ENCODE data around the gene NSUN6.
A peak's percentile ranks its signal among the peaks of the same experiment; 100 is the strongest.

NSUN6 gene, protein sequence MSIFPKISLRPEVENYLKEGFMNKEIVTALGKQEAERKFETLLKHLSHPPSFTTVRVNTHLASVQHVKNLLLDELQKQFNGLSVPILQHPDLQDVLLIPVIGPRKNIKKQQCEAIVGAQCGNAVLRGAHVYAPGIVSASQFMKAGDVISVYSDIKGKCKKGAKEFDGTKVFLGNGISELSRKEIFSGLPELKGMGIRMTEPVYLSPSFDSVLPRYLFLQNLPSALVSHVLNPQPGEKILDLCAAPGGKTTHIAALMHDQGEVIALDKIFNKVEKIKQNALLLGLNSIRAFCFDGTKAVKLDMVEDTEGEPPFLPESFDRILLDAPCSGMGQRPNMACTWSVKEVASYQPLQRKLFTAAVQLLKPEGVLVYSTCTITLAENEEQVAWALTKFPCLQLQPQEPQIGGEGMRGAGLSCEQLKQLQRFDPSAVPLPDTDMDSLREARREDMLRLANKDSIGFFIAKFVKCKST

DNA sequence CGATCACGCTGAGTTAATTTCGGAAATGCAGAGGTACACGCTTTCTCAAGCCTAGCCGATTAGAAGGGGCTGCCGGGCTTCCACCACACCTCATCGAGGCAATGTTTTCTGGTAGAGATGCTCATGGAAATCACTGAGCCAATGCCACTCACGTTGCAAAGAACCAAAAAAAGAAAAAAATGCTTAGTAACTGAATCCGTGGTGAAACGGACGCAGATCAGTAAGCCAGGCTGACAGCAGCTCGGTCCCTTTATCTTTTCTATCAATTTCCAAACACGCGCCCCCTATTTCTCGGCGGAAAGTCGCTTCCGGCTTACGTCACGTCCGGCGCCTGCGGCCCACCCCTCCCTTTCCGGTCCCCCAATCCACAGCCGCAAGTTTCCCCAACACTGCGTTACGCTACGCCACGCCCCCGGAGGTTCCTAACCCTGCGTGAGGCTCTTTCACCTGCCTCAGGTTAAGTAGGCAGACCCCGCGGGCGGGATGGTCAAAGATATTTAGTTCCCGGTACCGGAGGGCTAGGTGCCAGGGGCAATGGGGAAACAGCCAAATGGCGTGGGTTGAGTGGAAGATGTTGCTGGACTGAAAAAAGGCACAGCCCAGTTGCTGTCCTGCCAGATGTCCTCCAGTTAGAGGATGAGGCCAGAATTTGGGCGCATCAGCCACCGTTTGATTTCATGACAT lies at the start of gene NSUN6:
Gene NSUN6 (minus strand): TSS at position 264 of the 684 bp plus-strand sequence. CDS start 384 bp downstream, outside the sequence.
- intact Hi-C loops (cut with DNase I): no loop called here
- peak; percentile 85 to 96 (median 92) for DNase-seq

DNA sequence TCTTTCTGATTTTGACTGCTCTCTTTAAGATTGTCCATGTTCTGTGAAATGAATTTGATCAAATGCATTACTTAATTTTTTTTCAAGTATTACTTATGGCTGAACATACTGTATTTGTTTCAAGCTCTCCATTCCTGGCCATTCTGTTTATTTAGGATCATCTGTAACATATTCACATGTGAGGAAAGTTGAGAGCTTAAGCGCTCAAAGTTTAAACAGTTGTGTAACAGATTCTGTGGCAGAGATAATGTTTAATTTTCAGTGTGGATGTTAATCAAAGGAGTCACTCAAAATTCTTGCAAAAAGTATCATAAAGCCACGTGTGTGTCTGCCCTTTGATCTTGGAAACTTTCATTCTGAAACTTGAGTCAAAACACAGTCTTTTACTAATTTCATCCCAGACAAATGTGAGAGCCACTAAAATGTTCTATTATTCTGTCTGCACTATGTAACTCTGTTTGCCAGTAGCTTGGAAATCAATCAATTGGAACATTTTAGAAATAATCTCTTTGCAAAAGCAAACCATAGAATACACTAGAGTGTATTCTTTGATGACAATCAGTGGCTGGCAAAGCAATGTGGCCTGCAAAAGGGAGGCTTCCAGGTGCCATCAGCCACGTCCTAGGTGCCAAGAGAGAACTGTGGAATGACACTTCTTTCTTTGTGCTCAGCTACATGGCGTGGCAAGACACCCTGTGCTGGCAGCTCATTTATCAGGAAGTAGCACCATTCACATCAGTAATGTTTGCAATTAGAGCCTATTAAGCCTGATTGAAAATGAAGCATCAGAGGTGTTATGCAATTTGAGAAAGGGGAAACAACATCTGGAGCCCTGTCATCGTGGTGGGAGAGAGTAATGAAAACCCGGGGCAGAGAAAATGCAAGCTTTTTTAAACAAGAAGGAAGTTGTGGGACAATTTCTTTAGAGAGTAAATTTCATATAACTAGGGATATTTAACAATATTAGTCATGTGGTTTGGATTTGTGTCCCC lies 48.8 kb upstream of the NSUN6 start:
- DNase-seq: no peak
- intact Hi-C loops (cut with DNase I): no loop called here

DNA sequence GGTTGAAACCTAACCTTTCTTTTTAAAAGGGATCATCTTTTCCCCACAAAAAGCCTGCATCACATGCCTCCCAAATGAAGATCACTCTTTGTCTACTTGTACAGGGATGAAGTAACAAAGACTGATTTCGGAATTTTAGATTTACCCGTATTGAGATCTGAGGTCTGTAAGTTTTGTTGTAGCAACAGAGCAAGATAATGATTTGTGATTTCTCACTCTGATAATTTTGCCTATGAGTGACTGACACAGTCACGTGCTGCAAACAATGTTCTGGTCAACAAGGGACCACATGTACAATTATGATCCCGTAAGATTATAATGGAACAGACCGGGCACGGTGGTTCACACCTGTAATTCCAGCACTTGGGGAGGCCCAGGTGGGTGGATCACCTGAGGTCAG lies 39.2 kb upstream of the NSUN6 start:
- DNase-seq: no peak
- intact Hi-C loops (cut with DNase I): no loop called here

DNA sequence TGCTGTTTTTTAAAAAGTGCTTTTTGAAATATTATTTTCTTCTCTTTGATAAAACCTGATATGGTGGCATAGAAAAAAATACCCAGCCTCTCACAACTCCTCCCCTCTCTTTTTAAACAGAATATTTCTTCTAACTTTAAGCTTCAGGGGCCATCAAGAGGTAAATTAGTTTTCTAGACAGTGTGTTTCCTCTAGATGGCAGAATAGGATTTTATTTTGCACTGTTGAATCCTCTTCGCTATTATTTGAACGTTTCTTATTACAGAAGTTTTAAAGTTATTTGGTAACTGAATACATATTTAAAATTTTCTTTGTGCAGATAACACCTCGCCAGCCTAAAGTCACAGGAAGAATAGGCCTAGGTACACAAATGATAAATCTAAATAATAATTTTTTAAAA lies 38.1 kb upstream of the NSUN6 start:
- intact Hi-C loops (cut with DNase I): no loop called here
- DNase-seq: no peak

DNA sequence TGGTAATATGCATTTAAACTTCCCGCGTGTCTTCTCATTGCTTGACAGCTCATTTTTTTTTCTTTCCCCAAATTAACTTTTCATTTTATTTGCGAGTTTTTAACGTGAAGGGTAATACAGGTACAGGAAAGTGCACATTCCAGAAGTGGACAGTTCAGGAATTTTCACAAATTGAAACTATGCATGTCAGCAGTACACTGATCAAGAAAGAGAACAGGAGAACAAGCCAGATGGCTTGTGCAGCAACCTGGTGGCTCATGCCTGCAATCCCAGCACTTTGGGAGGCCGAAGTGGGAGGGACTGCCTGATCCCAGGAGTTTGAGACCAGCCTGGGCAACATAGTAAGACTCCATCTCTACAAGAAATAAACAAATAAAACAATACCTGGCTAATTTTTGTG lies 36.3 kb upstream of the NSUN6 start:
- intact Hi-C loops (cut with DNase I): no loop called here

DNA sequence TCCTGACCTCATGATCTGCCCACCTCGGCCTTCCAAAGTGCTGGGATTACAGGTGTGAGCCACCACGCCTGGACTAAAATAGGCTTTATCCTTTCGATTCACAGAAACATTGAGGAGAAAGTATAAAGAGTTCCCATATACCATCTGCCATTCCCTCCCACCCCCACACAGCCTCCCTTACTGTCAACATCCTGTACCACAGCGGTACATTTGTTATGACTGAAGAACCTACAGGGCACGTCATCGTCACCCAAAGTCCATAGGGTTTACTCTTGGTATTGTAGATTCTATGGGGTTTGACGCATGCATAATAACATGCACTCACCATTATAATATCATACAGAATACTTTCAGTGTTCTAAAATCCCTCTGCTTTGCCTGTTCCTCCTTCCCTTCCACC lies 35.8 kb upstream of the NSUN6 start:
- intact Hi-C loops (cut with DNase I): no loop called here
- no peak for DNase-seq

More for the DNA sequence above, 36.3 kb upstream of the NSUN6 start:
- no peak for DNase-seq

DNA sequence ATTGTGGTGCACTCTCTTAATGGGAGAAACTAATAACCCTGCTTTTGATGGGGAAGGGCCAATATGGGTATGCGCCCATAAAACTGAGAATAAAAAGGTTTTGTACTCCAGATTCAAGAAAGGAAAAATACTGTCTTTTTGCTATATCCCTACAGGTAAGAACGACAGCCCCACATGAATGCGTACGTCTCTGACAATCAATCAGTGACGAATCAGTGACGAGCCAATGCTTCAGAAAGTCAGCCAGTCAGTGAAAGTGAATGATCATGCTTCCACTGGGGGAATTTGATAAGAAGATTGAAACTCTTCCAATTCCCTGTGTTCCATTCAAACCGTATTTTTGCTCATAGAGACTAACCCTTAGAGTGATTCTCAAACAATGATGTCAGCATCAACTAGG lies 34.2 kb upstream of the NSUN6 start:
- no peak for DNase-seq
- intact Hi-C loops (cut with DNase I): no loop called here

DNA sequence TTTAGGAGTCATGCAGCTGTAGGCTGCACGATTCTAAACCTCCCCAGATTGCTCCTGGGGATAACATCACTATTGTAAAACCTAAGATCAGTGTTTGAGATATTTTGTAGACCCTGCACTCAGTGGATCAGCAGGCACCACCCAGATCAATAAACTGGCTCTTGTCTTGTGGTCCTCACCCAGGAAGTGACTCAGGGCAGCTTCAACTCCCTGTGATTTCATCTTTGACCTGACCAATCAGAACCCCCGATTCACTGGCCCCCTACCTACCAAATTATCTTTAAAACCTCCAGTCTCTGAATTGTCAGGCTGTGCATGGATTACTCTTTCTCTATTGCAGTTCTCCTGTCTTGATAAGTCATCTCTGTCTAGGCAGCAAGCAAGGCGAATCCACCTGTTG lies 33.6 kb upstream of the NSUN6 start:
- DNase-seq: no peak

DNA sequence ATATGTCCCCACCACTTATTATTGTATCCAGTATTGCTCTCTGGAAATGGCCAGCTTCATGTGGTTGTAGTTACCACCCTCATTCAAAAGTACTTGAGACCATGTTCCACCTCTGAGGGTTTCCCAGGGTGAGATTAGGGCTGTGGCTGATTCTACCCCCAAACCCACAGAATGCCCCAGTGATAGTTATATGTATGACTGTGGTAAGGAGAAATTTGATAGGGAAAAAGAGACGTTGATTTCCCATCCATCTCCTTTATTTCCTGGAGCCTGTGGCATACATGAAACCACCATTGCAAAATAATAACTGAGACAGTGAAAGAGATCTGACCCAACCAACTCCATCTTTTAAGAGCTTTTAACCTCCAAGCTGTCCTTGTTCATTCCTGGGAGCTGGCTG lies 33.0 kb upstream of the NSUN6 start:
- no peak for DNase-seq
- intact Hi-C loops (cut with DNase I): no loop called here

More for the DNA sequence above, 33.6 kb upstream of the NSUN6 start:
- intact Hi-C loops (cut with DNase I): no loop called here

DNA sequence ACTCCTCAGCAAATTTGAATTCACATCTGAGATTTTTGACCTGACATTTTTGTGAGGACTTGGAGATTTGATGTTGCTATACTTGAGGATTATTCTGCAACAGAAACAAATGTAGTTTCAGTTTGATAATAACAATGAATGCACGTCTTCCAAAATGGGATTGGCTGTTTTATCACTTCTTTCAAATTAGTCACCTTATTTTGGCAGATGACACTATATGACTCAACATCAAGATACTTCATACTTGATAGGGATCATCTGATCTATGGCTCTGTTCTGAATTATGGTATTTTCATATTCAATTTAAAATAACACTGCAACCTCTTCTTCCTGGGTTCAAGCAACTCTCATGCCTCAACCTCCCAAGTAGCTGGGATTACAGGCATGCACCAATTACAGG lies 32.0 kb upstream of the NSUN6 start:
- intact Hi-C loops (cut with DNase I): no loop called here
- no peak for DNase-seq

DNA sequence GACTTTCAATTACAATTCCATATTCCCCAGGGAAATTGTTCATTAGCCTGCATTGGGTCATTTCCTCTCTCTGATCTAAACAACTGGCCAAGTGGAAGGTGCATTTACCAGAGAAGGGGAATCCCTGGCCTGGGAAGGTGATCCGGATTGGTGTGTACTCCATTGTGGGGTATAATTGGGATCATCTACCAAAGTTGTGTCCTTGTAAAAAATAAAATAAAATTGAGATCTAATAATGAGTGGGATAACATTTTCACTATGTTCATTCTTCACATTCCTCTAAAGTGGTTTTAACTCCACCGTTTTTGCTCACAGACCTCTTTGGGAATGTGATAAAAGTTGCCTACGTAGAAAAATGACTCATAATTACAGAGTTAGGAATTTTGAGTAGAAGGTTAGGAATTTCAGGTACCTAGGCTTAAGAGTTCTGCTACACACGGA lies 30.6 kb upstream of the NSUN6 start:
- intact Hi-C loops (cut with DNase I): no loop called here
- no peak for DNase-seq

DNA sequence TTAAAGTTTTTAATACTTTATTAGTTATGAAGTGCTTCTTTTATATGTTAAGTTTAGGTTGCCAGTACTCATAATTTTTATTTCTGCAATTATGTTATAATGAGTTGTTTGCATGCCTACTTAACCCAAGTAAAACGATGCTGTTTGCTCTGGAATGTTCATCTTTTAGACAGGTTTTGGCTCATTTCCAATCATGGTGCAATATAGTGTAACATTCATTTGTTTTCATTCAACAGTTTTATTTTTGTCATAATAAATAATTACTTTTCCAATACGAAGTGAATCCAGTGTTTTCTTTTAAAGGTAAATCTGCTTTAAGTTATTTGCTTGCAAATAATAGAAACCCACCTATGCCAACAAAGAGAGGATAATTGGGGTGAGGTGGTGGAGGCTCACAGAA lies 30.0 kb upstream of the NSUN6 start:
- intact Hi-C loops (cut with DNase I): no loop called here
- DNase-seq: no peak

DNA sequence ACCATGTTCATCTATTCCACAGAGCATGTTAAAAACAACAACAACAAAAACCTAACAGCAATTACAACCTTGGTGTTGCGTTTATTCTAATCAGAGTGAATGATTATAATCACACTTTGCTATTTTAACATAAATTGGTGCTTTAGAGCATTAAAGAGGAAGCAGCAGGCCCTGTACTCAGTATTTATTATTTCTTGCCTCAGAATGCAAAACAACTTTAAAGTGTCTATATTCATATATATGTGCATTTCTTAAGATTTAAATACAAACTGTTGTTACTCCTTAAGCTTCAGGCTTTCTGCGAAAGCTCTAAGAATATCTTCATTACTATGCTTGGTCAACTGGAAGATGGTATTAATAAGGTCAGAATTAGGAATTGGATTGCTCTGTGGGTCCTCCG lies 29.4 kb upstream of the NSUN6 start:
- intact Hi-C loops (cut with DNase I): no loop called here

DNA sequence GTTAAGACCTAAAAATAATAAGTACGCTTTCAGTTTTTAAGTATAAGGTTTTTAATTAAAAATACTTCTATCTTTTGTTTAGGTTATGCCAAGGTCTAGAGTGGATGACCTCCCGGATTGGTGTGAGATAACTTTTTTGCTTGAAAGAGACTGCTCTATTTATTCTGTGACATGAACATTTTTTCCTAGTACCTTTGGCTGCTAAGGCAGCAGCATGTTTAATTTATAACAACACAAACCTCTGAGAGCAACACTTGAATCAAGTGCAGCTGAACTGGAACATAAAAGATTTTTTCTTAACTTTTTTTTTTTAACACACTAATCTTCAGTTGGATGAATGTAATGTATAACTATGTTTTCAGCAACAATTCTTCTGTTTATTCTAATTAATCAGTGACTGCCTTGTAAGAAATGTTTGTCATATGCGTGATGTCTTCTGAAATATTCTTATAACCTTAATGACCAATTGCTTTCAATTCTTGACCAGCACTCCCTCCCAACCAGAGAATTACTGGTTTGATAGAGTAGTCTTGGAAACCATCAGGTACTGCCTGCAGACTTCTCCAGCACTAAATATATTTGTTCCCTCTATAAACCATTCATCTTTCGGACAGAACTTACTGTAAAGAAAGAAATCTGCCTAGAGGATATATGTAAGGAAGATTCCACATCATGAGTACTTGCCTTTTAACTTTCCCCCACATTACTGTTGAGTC lies 23.9 kb upstream of the NSUN6 start:
- intact Hi-C loops (cut with DNase I): no loop called here
- DNase-seq: no peak

More for the DNA sequence above, 29.4 kb upstream of the NSUN6 start:
- DNase-seq: no peak

DNA sequence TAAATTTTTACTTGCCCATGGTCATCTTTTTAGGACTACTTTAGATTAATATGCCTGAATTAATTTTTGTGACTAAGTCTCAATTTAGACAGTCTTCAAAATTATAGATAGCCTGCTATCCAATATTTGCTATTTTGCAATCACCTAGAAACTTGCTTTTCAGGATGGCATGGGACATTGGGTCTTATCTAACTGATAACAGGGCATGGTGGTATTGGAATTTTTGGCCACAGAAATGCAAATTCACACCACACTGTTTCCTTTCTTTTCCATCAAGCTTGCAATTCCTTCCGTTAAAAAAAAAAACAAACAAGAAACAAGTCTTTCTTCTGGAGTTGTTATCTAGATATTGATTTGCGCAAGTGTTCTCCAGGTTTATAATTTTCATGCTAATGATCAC lies 16.6 kb upstream of the NSUN6 start:
- intact Hi-C loops (cut with DNase I): no loop called here
- no peak for DNase-seq

DNA sequence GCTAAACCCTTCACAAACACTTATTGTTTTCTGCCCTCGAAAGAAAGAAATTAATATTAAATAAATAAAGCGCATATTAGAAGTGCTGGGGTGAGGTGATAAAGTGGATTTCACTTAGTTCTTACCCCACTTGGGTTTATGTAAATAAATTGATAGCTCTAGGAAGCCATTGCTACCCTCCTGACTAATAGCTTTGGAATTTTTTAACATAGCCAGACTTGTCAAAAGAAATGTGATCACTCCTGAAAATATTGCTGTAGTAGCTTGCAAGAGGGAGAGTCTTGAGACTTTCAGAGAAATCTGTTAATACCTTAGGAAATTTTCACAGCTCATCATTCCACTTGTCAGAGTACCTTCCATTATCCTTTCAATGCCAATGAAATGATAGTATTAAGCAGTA lies 15.4 kb upstream of the NSUN6 start:
- DNase-seq: no peak
- intact Hi-C loops (cut with DNase I): no loop called here

DNA sequence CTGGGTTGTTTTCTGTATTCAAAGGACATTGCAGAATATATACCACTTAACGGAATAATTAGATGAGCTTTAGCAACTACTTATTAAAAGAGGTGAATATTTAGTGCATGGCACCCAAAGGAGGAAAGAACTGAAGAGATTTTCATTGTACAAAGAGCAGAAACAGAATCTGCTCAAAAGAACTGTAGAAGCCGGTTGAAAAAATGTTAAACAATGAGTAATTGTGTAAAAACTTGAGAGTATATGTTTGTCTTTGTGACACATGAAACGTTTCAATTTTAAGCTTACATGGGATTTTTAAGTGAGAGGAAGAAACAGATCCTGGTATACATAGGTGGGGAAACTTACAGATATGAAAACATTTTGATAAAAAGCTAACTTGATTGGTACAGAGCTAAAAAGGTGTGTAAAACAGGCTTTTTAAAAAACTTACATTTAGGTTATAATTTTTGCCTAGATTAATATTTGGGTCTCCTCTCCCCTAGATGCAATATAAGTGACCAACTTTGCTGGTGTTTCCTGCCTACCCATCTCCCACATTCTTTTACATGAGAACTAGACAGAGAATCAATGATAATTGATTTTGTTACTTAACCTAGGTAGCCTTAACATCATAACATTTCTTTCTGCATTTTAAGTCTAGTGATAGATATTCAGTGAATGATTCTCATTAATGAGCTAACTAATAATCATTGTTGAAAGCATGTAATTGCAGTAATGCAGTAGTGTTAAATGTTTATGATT lies 14.6 kb upstream of the NSUN6 start:
- DNase-seq: no peak
- intact Hi-C loops (cut with DNase I): no loop called here

DNA sequence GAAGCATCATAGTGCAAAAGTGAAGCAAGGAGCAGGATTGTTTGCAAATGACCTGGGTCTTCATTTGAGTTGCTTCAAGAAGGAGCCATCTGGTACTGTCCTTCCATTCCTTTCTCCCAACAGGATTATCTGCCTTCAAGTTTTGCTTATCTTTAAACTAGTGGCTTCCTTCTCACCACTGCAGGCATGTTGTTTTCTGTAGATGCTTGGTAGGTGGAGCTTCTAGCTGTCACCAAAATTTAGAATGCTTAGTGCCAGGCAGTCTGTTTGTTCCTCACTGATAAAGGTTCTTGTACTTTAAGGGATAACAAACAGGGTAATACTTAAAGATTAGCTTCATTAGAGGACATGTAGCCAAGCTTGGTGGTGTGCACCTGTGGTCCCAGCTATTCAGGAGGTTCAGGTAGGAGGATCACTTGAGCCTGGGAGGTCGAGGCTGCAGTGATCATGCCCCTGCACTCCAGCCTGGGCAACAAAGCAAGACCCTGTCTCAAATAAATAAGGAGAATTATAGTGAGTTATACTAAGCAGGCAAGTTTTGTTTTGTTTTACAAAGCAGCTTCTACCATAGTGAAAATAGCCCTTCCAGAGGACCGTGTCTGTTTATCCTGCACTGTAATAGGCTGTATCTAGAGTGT lies 13.6 kb upstream of the NSUN6 start:
- intact Hi-C loops (cut with DNase I): no loop called here

More for the DNA sequence above, 13.6 kb upstream of the NSUN6 start:
- no peak for DNase-seq

All from head of caudate nucleus (tissue), 42 donors.